NCI-H510A (cell line): ENCODE measurements around the gene TMCC1.
"Not testable (repeated sequence)": the region's sequence is repeated elsewhere in the genome, so short reads cannot be mapped to it uniquely, and the experiment has no call there.

Source experiments
- DNase-seq: peaks from one replicate; lab custom pipeline; 2025; lab: John Stamatoyannopoulos, UW

Gene TMCC1

DNA sequence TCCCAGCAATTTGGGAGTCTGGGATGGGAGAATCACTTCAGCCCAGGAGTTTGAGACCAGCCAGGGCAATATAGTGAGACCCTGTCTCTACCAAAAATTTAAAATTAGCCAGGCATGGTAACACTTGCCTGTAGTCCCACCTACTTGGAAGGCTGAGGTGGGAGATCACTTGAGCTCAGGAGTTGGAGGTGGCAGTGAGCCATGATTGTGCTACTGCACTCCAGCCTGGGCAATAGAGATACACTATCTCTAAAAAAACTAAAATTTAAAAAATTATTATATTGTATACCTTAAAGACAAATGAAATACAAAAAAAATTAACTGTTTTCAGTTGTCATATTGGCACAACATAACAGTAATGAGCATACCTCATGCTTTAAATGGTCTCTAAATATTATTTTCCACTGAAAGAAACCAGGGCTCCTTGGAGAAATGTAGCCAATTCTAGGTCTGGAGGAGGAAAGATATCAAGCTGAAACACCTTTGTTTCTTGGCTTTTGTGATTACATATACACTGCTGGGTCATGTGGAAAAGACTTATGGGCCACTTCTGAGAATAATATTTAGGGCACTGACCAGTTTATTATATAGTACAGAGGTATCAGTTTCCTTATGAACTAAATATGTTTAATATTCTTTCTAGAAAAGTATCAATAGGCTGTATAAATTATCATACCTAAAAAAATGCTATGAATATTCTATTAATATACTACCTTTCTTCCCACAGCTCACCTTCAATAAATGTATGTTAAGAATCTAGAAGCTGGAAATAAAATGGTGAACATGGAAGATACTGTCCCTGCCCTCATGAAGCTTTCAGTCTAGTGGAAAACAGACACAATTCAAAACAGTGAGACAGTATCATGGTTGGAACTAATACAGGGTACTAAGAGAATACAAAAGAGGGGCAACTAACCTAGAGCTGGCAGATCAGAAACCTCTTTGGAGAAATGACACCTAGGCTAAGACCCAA is 119.5 kb downstream of the TMCC1 start:
- no peak for DNase-seq

DNA sequence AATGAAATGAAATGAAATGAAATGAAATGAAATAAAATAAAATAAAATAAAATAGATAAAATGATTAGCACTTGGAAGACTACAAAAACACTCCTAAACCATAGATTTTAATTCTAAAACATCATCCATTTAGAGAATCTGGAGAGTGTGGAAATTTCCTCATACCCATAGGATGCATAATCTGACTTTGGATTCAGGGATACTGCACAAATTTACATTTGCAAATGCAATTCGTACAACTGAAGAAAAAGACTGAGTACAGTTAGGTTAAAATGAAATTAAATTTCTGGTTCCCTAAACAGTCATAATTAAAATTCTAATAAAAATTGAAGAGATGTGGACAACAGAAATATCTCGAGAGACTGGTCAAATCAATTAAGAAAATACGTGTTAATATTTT is 122.9 kb downstream of the TMCC1 start:
- no peak for DNase-seq

GRCh38 chr3:129769616-129770015 is 123.9 kb downstream of the TMCC1 start:
- DNase-seq, result no peak

GRCh38 chr3:129768728-129769127 is 124.8 kb downstream of the TMCC1 start:
- no peak for DNase-seq

DNA sequence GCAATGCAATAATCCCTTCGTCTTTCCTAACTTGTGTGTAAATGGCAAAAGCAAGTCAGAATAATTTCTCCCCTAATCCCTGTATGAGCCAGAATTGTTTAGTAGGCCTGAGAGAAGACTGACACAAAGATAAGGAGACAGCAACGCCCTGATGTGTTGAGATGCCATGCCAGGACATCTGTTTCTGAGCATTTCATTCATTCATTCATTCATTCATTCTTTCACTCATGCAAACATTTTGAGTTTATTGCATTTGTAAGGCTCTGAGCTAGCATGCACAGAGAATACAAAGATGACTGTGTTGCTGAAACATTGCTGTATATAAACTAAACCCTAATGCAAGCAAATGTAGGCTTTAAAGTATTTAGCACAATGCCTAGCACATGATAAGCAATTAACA is 127.4 kb downstream of the TMCC1 start:
- DNase-seq, result no peak

DNA sequence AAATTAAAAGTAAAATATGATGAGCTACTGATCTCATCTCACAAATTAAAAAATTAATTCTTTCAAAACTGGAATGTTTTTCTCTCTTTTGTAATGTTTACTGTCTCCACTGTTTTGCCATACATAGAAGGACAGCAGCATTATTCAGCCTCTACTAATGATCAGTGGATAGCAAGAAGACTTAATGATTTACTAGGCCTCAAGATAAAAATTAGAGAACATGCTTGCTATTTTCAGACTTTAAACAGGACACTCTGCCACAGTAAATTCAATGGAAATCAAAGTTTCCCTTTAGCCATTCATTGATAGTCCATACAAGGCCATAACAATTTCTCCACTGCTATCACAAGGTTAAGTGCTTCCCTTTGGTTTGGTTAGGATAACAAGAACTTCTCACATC is 129.4 kb downstream of the TMCC1 start:
- no peak for DNase-seq

DNA sequence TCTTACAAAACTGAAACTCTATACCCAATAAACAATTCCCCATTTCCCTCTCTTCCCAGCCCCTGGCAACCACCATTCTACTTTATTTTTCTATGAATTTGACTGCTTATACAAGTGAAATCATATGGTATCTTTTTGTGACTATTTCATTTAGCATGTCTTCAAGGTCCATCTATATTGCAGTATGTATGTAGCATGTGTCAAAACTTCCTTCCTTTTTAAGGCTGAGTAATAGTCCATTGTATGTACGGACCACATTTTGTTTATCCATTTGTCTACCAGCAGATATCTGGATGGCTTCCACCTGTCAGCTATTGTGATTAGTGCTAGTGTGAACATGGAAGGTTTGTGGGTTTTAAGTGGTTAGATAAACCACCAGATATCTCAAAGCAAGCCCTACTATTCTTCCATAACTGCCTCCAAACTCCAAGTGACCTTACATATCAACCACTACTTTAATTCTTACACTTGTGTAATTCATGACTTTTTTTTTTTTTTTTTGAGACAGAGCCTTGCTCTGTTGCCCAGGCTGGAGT is 134.7 kb downstream of the TMCC1 start:
- DNase-seq, result no peak

- DNase-seq, result no peak
Observed at GRCh38 chr3:129758306-129758705, 135.2 kb downstream of the TMCC1 start.

GRCh38 chr3:129756871-129757270 is 136.6 kb downstream of the TMCC1 start:
- DNase-seq, result no peak

GRCh38 chr3:129751105-129751504 is 142.4 kb downstream of the TMCC1 start:
- DNase-seq, result not testable (repeated sequence)

DNA sequence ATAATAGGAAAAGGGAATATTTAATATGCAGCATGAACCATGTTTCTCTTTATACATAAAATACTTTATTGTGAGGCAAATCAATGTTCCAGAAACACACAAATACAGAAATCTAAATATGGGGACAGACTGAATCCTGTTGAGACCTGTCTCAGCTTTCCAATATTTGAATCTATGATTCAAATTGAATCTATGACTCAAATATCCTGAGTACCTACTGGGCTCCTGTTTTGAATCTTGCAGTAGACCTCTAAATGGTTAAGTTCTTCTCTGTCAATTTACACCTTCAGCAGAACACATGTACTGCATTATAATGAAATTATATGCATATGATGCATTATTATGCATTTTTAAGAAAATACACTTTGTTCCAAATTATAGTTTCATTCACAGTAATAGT is 143.8 kb downstream of the TMCC1 start:
- DNase-seq, result no peak

- no peak for DNase-seq
Observed at GRCh38 chr3:129747992-129748391, 145.5 kb downstream of the TMCC1 start.

DNA sequence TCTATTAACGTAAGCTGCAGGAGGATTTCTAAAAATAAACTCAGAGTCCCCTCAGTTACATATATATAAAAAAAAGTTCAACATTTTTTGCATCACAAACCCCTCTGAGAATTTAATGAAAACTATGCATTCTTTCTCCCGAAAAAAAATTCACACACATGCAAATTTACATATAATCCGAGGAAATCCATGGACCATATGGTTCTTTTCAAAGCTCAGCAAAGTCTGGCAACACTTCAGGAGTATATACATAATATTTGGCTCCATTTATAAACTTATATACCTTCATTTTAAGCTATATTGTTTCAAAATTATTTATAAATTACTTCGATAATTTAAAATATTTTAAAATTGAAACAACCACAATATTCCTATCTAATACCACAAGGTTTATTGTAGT is 146.4 kb downstream of the TMCC1 start:
- no peak for DNase-seq

GRCh38 chr3:129746629-129747028 is 146.9 kb downstream of the TMCC1 start:
- no peak for DNase-seq

GRCh38 chr3:129745253-129745652 is 148.3 kb downstream of the TMCC1 start:
- no peak for DNase-seq

DNA sequence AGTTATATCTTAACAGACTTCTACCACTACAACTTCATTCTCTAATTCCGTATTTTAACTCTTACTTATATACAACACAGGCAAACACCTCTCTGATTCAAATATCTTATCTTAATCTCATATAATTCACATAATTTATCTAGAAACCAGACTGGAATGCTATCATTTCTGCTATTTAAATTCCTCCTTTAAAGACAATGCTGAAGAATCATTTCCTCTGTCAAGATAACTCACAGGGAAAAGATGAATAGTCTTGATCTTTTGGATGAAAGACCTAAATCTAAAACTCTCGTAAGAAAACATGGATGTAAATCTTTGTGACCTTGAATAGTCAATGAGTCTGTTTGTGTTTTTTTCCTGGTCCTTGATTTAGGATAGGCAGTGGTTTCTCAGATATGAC is 151.7 kb downstream of the TMCC1 start:
- DNase-seq, result no peak

DNA sequence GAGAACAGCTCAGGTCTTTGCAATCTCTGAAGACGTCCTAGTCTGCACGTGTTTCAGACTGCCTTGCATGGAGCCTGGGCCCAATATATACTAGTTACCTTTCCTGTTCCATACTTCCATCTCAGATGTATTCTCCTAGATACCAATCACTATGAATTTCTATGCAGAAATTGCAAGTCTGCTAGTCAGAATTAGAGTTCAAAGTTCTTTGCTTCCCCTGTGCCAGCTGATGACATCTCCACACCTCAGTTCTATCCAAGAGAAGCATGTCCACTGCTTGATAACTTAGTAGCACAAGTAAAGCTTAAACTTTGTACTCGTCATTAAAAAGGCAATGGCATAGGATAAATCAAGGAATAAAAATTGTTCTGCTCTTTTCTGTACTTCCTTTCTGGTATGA is 153.4 kb downstream of the TMCC1 start:
- no peak for DNase-seq

DNA sequence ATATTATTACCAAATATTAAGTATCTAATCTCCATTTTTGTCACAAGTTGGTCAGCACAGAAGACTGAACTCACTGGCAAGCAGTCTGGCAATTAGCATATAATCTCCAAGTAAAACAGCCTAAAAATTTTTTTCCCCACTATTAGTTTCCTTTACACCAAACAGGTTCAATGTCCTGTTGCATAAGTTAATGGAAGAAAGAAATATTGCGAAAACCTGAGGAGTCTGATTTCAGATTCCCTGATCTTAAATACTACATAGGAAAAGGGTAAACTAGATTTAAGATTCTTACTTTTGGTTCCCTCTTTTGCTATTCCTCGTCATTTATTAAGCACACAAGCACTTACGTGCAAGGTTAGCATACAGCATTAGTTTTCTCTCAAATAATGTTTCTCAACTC is 153.9 kb downstream of the TMCC1 start:
- no peak for DNase-seq

DNA sequence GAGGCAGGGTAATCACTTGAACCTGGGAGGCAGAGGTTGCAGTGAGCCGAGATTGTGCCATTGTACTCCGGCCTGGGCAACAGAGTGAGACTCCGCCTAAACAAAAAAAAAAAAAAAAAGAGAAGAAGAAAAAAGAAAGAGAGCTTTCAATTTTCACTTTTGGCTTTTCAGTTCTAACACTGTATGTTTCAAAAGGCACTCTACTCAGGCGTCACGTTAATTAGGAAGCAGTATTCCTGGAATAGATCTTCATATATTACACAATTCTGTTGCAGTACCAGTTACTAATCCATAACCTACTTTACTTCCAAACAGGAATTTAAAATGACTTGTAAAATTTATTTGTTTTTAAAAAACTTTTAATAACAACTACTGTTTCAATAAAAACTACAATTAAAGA is 155.3 kb downstream of the TMCC1 start:
- no peak for DNase-seq

DNA sequence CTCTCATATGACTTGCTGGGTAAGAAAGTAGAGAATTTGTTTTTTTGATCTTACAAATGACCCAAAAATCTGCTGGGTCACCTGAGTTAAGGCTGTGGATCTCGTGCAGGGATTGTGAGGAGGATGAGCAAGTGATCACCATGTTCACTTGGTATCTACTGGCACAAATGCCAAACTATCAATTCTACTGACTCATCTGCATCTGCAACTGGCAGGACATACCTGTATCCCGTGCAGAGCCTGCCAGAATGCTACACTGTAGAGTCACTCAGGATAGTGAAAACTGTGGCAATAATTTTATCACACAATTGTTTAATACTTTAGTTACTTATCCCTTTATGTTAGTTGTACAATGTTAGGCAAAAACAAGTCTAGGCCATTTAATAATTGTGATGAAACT is 157.4 kb downstream of the TMCC1 start:
- DNase-seq, result no peak

- DNase-seq, result no peak
Observed at GRCh38 chr3:129735638-129736037, 157.9 kb downstream of the TMCC1 start.

DNA sequence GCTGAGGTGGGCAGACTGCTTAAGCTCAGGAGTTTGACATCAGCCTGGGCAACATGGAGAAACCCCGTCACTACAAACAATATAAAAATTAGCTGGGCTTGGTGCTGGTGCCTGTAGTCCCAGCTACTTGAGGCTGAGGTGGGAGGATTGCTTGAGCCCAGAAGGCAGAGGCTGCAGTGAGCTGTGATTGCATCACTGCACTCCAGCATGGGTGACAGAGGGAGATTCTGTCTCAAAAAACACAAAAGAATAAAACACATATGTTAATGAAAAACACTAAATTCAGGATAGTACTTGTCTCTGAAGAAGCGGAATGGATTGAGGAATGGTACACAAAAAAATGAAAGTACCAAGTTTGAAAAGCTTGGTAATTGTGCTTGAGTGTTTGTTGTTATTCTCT is 159.1 kb downstream of the TMCC1 start:
- no peak for DNase-seq

GRCh38 chr3:129732200-129732876 is 161.2 kb downstream of the TMCC1 start:
- no peak for DNase-seq
